KG1 (cell line): Measurements from ENCODE around the gene GPHN.
"Not testable (repeated sequence)": the region's sequence is repeated elsewhere in the genome, so short reads cannot be mapped to it uniquely, and the experiment has no call there.

Experiments
- DNase-seq: peaks from one replicate; lab custom pipeline; 2025; lab: John Stamatoyannopoulos, UW

Gene GPHN

DNA sequence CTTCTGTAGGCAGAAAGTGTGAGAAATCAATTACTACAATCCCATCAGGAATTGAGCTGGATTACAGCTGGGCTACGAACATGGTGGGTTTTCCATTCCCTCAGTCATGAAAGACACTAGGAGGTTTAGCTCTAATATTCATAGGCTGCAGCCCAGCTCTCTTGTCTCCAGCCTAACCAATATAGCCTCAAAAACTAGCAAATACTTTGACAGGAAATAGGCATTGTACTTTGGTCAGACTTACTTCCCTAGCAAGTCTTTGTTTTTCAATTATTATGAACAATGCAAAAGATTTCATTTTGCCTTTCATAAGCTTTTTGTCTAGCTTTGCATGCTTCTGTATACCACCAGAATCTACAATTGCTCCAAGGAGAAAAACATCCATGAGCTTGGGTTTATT, 296.2 kb downstream of the GPHN start:
- no peak for DNase-seq

DNA sequence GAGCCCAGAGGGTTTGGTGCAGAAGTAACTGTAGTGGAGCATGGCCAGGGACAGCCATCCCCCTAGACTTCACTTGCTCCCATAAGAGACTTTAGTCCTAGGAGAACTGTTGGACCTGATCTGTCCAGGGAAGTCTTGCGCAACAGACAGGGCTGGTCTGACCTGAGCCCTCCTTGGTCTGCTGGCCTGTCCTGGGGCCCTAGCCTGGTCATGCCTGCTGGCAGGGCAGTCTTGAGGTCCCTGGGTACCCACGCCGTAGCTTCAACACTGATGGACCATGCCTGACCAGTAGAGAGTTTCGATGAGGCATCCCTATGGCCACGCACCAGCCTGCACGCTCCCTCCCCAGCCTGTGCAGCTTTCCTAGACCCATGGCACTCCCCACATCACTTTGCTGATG, 305.7 kb downstream of the GPHN start:
- DNase-seq = no peak

DNA sequence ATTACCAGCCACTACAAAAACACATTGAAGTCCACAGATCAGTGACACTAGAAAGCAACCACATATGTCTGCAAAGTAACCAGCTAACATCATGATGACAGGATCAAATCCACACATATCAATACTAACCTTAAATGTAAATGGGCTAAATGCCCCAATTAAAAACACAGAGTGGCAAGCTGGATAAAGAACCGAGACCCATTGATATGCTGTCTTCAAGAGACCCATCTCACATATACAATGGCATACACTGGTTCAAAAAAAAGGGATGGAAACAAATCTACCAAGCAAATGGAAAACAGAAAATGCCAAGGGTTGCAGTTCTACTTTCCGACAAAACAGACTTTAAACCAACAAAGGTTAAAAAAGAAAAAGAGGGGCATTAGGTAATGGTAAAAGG, 307.7 kb downstream of the GPHN start:
- DNase-seq = no peak

DNA sequence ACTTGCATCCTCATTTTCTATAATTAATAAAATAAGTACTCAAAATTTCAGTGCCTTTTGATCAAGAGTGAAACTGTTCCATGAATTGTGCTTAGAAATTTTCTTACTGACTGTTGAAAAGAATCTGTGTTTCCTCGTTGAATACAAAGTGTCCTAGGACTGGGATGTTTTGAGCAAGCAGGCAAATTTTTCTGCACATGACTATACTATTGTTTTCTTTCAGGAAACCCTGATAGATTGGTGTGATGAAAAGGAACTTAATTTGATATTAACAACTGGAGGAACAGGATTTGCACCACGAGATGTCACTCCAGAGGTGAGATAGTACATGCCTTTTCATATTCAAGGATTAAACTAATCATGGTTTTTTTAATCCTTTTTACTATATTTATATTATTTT, 316.3 kb downstream of the GPHN start:
- DNase-seq = no peak

DNA sequence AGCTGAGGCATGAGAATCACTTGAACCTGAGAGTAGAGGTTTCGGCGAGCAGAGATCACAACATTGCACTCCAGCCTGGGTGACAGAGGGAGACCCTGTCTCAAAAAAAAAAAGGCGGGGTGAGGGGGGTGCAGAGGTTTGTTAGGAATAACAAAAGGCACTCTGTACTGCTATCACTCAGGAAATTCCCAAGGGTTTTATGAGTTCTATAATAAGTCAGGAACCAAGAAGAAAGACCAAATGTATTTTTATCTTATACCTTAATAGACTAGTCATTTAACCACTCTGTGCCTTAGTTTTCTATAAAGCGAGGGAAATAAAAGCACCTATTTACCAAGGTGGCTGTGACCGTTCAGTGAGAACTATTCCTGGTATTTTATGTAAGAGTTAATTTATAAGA, 319.2 kb downstream of the GPHN start:
- DNase-seq = no peak

DNA sequence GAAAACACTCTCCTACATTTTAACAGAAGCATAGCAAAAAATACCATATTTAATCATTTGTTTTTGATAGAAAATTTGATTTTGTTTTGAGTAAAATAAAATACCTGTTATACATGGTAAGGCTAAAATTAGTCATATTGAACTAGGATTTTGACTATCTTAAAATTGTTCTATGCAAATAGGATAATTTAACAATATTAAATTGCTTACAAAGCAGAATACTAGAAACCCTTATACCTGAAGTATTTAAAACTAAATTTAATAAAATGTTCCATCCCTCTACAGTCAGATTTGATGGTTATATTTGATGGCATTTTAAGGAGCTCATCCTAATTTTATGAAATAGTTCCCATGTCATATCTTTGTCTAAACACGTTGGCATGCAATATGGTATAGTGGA, 323.2 kb downstream of the GPHN start:
- DNase-seq = no peak

DNA sequence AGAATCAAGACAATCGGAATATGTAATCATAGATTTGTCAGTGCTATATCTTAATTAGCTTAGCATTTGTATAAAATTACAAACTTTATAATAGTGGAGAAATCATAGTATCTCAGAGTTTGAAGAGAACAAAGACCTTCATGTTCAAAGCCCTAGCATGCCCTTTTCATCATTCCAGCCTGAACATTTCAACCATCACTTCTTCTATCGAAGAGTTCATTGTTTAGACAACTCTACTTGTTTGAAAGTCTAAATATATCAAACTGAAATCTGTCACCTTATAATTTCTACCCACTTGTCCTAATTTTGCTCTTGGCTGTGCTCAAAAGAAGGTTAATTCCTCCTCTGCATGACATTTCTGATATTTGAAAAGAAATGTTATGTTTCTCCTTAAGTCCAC, 325.9 kb downstream of the GPHN start:
- no peak for DNase-seq

DNA sequence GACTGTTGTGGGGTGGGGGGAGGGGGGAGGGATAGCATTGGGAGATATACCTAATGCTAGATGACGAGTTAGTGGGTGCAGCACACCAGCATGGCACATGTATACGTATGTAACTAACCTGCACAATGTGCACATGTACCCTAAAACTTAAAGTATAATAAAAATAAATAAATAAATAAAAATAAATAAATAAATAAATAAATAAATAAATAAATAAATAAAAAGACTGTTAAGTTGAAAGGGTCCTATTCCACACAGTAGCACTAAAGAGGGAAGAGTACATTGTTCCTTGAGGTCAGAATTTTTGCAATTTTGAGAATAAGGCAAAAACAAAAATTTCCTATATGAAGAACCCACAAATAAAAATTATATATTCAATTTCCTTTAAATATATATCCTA, 329.5 kb downstream of the GPHN start:
- not testable (repeated sequence) for DNase-seq

DNA sequence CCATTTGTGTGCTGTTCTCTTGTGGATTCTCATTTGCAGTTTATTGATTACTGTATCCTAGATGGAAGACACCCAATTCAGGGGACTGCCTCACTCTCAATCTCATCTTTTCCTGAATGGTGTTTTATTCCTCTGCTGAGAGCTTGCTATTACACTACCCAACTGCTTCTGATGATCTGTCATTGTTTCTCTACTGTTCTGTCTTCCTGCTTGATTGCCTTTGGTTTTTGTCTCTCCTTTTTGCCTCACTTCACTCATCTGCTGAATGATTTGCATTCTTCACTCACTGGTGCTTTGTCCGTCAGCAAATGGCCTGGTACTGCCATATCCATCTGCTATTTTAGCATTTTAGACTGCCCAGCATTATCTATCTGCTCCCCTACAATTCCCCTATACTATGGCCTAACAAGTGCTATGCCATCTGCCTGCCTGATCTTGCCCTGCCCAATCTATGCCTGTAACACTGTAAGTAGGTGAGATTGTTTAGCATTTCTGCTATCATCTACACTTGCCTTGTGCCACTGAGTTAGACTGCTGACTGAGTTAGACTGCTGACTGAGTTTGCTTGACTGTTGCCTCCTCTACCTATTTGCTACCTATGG, 335.1 kb downstream of the GPHN start:
- no peak for DNase-seq

DNA sequence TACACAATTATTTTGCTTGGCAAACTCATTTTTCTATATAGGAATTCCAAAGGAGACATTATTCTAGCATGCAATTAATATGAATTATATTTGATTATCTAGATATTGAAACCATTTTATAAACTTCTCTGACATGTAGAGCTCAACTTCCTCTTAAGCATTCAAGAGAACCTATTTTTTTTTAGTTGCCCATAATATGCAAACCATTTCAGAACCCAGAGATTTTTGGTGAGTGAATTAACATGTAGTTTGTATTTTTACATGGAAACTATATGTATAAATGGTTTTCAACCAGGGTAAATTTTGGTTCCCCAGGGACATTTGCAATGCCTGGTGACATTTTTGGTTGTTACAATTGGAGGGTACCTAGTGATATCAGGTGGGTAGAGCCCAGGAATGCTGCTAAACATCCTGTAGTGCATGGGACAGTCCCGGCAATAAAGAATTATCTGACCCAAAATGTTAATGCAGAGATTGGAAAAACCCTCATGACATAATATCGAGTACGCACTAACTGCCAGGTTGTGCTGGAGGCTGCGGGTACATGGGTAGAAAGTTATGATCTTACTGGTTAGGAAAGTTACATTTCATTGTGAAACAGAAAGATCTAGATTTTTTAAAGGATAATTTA, 342.4 kb downstream of the GPHN start:
- no peak for DNase-seq

DNA sequence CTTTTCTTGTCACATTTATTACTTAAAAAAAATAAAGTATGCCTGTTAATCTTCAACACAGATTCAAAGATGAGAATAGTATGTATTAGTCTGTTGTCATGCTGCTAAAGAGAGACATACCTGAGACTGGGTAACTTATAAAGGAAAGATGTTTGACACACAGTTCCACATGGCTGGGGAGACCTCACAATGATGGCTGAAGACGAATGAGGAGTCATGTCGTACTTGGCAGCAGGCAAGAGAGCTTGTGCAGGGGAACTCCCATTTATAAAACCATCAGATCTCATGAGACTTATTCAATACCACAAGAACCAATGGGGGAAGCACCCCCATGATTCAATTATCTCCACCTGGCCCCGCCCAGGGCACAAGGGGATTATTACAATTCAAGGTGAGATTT, 345.4 kb downstream of the GPHN start:
- no peak for DNase-seq

DNA sequence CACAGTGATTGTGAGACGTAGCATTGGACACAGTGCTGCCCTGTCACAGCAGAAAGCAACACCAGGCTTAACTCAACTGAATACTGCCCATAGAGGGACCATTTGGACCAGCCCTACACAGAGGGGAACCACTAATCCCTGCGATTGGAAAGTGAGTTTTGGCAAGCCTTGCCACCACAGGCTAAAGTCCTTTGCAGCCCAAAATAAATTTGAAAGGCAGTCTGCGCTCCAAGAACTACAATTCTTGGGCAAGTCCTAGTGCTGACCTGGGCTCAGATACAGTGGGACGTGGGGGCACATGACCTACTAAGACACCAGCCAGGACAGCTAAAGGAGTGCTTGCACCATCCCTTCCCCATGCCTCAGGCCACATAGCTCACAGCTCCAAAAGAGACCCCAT, 349.9 kb downstream of the GPHN start:
- no peak for DNase-seq

DNA sequence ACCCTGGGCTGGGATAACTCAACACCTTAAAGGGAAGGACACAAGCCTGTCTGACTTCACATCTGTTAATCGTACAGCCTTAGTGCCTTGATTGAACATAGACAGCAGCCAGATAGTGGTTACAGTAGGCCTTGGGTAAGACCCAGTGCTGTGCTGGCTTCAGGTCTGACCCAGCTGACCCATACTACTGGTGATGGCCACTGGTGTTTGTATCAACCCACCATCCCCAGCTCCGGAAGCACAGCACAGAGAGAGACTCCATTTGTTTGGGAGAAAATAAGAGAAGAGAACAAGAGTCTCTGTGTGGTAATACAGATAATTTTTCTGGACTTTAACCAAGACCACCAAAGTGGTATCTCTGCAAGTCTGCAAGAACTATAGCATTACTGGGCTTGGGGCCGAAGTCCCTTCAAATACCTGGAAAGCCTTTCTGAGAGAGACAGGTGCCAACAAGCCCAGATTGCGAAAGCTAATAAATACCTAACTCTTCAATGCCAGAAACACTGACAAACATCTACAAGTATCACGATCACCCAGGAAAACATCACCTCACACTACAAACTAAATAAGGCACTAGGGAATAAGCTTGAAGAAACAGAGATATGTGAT, 351.2 kb downstream of the GPHN start:
- no peak for DNase-seq

DNA sequence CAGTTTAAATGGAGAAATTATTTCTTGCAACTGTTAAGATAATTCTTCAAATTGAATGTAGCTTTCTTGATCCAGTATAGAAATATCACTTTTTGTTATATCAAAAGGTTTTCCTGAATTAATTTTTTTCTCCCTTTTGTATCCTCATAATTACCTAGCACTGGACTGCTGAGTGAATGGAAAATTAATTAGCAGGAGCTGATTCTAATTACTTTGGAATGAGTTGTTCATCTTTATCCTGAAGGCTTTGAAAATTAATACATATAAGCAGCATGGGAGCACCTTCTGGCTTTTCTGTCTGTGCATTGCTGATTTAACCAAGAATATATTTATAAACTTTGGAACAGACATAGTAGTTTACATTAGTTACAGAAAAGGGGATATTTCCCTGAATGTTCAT, 373.6 kb downstream of the GPHN start:
- no peak for DNase-seq

DNA sequence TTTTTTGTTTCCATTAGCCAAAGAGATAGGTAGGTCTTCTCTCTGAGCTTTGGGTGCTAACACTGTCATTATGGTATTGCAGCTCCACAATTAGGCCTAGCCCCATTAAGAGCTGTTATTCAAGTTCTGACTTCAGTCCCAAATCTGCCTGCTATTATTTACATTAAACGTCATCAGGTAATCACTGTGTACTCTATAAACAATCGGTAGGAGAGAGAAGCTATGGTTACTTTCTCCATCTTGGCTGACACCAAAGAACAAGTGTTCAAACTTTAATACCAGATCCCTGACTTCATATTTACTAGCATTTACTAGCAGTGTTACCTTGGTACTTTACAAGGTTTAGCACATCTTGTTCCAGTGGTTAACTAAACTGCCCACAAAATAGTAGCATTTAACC, 376.2 kb downstream of the GPHN start:
- no peak for DNase-seq

DNA sequence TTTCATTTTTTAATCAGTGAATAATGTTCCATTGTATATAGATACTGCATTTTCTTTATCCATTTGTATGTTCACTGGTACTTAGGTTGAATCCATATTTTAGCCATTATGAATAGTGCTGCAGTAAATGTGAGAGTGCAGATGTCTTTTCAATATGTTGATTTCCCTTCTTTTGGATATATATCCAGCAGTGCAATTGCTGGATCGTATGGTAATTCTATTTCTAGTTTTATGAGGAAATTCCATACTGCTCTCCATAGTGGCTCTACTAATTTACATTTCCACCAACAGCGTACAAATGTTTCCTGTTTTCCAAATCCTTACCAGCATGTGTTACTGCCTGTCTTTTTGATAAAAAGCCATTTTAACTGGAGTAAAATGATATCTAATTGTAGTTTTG, 392.8 kb downstream of the GPHN start:
- no peak for DNase-seq

DNA sequence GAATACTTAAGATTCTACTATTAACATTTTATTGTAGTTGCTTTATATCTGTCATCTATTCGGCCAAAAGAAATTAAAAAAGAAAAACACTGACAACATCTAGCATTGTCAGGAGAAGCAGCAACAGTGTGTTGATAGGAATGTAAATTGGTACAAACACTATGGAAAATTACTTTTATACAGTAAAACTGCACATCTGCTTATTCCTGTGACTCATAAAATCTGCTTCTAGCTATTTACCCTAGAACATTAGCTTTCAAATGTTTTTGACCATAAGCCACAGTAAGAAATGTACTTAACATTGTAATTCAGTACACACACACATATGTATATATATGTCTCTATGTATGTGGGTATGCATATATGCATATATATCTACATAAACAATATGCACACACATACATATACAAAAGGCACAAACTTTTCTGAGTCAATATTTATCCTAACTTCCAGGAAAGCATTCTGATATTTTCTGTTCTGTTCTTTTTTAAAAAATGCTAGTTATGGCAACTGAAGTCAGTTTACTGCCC, 402.4 kb downstream of the GPHN start:
- no peak for DNase-seq

DNA sequence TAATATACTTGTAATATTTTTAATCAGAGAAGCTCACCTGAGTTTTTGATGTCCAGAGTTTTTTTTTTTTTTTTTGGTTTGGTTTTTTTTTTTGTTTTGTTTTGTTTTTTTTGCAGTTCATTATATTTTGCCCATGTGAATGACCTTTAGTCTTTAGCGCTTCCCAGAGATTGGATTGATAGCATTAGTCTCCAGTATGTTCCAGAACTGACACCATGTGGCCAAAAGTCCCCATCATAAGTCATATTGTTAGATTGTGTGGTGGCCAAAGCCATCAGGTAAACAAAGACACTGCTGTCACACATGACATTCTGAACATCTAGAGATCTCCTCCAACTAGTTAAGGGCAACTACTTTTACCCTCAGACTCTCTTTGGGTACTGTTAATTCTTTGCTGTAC, 408.5 kb downstream of the GPHN start:
- no peak for DNase-seq

DNA sequence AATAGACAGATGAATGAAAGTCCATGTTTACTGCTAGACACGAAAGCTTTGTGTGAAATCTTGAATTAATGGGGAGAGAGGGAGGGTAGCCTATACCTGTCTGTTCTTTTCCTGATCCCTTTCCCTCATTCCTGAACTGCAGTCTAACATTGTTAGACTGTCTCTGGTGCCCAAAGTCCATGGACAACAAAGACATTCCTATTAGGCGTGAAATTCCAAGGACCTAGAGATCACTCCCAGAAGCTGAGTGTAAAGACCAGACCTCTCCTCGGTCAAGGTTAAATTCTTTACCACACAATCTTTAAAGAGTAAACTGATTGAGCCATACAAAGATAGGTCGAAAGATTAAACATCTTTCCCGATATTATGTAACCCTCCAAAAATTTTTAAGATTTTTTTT, 410.6 kb downstream of the GPHN start:
- DNase-seq = no peak

DNA sequence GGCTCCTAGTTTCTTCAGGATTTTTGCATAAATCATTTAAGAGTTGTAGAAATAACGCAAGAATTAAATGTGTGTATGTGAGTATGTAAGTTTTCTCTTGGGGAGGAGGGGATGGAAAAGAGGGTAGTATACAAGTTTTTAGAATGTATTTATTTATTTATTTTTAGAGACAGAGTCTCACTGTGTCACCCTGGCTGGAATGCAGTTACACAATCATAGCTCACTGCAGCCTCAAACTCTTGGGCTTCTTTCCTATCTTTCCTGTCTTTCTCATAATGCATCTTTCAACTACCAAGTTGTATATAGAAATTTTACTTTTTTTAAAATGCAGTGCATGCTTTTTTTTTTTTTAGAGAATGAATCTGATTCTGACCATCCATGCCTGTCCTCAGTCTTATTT, 412.2 kb downstream of the GPHN start:
- no peak for DNase-seq

DNA sequence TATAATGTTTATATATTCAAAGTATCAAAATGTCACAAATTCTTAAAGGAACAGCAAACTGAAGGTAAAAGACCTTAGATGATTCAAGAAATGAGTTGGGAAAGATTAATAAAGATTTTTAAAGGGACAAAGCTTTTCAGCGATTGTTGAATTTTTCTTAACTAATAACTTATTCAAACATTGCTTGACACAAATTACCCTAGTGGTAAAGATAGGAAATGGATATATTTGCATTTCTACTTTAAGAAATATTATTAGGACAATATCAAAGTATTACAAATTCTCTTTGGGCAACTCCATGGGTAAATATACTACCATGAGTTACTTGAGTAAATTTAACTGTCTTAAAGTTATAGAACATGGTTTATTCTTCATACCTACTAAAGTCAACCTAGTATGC, 415.3 kb downstream of the GPHN start:
- no peak for DNase-seq

DNA sequence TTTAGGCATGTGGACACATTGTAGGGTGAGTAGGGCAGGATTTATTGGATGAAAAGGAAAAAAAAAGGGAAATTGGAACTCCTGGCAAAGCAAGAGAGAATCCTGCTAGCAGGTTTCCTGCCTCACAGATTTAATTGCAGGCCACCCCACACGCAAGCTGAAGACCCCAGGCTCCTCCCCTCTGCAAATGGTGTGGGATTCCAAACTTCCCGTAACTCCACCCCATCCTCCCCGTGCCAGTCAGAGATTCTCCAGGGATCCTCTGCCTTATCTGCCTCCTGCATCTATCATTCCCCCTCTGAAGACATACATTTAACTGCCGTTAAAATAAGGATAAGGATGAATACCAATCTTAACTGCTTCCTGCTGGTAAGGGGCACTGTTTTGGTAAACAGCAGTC, 431.5 kb downstream of the GPHN start:
- DNase-seq = no peak

DNA sequence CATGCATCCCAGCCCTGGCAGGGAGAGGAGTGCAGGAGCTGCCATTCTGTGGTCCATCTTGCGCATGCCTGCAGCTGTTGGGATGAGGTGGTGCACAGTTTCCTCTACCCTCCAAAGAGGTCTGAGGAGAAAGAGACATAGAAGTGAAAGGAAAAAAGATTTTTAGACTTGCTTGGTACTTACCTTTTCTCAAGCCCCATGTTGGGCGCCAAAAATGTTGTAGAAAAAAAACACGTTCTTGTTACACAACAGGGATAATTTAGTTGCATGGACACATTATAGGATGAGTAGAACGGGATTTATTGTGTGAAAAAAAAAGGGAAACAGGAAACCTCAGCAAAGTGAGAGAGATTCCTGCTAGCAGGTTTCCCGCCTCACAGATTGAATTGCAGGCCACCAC, 436.9 kb downstream of the GPHN start:
- DNase-seq = no peak

DNA sequence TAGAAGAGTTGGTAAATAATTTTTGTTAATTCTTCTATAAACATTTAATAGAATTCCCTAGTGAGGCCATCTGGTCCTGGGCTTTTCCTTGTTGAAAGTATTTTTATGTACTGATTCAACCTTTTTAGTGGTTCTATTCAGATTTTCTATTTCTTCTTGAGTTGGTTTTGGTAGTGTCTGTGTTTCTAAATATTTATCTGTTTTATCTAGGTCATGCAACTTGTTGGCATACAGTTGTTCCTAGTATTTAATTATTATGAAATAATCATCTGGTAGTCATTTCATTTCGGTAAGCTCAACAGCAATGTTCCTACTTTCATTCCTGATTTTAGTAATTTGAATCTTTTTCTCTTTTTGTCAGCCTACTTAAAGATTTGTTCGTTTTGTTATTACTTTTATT, 447.2 kb downstream of the GPHN start:
- no peak for DNase-seq
